COLO668 (cell line): Measurements from ENCODE around the gene P2RY2.

ENCODE experiments used
- DNase-seq: peaks from one replicate; lab custom pipeline; 2025; ENCODE audit not compliant: unreplicated experiment; lab: John Stamatoyannopoulos, UW

Gene P2RY2

DNA sequence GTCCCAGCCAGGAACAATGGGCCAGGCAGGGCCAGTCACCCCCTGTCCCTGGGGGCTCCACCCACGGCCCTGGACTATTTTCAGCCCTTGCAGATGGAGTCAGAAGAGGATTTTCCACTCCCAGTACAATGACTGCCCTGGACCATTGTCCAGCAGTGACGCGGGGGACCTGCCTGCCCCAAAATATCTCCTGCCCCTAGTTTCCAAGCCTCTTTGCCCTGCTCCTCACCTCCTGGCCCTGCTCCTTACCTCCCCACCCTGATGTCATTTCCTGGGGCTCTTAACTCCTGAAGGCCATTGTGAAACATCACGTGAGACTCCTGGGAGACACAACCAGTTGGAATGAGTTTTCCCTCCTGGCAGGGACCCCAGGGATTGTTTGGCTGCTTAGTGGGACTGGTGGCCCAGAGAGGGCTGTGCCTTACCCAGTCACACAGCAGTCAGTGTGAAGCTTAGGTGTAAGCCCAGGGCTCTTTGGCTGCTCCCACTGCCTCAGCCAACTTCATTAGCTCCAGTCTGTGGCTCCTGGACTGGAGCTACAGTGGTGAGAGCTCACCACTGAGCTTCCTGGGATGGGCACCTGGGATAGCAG lies 22.2 kb downstream of the P2RY2 start:
- no peak for DNase-seq

DNA sequence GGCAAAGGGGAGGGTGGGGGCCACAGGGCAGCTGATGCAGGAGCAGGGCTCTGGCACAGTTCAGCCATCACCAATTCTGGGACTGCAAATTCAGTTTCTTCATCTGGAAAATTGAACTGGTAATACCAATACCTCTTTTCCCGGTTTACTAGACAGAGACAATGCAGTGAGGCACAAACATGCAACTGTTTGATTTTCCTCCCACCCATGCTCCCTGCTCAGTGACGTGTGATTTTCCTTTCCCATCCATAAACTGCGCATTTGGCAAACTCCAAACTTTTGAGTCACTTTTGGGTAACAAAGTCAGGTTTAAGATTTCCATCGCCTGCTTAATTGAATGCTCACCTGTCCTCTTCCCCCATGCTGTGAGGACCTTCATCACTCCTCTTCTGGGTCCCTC lies 23.2 kb downstream of the P2RY2 start:
- no peak for DNase-seq

DNA sequence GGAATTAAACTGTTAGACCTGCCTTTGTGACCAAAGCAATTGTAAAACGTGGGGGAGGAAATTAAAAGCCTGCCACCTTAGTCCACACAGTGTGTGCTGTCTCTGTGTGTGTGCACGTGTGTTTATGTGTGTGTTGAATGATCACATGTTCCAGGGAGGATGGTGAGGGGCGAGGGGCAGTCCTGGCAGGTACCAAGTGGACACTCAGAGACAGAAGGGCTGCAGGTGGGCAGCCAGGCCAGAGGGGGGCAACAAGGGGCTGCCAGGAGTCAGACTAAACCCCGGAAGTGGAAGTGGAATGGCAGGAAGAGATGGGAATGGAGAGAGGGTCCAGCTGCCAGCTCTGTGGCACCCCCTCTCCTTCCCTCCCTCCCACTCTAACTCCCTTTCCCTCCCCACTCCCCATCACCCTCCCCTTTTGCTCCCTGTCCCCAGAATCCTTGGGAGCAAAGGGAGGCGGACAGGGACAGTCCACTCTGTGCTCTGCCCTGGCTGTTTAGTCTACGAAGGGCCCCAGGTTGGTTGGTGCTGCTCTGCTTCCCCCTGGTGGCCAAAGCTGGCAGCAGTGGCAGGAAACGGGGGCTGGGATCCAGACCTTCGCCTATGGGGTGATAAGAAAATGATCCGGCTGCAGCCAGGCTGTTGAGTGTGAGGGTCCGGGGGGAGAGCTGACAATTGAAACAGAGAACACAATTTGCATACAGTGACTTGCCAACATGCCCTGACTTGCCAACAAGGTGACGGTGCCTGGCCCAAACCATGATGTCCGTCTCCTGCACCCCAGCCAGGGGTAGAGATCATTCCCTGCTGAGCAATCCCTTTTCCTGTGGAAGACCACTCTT lies 24.4 kb downstream of the P2RY2 start:
- peak; percentile 48 for DNase-seq

DNA sequence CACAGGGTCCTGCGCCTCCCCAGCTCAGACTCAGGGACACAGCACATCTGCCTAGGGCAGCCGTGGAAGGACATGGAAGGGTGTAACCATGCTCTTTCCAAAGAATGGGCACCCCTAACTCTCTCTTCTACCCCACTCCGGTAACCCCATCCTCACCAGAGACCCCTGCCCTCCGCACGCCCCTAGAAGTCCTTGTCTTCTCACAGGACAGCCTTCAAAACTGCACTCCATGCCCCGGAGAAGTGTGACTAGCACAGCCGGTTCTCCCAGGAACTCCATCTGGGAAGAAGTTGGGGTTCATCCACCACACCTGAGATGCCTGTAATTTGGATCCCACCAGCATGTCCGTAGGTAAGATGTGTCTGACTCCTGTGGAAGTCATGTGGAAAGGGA lies 25.0 kb downstream of the P2RY2 start:
- DNase-seq, result no peak

DNA sequence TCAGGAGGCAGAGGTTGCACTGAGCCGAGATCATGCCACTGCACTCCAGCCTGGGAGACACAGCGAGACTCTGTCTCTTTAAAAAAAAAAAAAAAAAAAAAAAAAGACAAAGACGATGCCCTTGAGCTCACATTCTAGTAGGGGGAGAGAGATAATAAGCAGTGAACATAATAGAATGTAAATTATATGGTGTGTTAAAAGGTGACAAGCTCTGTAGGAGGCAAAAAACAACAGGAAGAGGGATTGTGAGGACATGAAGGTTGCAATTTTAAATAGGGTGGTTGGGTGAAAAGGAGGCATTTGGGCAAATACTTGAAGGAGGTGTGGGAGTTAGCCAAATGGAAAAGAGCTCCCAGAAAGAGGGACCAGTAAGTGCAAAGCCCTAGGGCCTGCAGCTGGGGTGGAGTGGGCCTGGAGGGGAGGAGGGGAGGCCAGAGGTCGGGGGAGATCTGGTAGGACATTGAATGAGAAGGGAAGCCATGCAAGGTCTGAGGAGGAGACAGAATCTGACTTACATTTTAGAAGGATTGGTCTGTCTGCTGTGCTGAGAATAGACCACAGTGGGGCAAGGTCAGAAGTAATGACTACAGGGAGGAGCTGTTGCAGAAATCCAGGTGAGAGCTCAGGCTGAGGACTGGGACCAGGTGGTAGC lies 26.6 kb downstream of the P2RY2 start:
- DNase-seq, result no peak

DNA sequence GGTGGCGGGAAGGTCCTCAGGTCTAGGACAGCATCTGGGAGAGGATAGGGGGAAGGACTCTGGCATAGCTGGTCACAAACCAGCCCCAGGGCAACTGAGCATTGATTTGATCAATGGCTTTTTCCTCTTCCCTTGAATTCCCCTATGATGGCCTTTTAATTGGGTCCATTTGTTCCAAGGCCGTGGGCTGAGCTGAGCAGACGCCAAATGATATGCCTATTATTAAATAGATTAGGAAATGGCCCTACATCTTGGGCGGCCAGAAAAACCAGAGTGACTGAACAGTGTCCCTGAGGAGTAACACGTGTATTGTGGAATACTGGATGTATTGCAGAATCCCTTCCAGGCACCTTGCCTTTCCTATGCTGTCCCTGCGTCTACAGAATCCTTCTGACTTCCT lies 27.4 kb downstream of the P2RY2 start:
- no peak for DNase-seq

DNA sequence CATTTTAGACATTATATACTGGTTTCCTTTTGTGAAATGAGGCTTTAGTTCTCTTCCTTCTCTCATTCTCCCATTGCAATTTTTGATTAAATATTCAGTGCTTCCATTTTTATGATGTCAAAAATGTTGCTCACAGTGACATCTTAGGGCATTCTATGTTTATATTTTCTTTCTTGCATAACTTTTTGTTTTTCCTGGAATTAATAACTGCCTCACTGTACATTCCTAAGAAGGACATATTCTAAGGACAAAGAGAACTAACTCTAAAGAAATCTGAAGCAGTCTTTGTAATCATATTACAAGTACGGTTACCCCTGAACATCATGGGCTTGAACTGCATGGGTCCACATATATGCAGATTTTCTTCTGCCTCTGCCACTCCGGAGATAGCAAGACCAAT lies 28.2 kb downstream of the P2RY2 start:
- no peak for DNase-seq

DNA sequence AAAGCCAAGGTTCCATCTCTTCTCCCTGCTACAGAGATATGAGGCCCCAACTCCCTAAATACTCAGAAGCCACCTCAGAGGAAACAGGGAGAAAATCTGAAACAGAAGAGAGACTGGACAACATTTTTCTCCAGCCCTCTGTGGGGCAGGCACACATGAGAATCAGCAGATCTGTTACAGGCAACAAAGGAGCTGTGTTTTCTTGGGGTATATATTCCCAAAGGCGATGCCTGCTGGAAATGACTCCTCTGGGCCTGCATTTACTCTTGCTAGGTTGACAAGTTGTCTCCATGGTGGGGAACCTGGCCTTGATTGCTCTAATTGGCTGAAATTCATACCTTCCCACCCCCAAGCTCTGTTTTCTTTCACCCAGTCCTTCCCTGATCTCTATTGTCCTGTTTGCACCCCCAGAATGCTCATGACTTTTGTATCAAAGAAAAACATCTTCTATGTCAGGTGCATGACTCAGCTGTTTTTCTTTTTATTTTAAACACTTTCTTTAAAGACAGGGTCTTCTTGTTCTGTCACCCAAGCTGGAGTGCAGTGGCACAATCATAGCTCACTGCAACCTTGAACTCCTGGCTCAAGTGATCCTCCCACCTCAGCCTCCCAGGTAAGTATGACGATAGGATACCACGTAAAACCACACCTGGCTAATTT lies 30.6 kb downstream of the P2RY2 start:
- DNase-seq, result no peak

DNA sequence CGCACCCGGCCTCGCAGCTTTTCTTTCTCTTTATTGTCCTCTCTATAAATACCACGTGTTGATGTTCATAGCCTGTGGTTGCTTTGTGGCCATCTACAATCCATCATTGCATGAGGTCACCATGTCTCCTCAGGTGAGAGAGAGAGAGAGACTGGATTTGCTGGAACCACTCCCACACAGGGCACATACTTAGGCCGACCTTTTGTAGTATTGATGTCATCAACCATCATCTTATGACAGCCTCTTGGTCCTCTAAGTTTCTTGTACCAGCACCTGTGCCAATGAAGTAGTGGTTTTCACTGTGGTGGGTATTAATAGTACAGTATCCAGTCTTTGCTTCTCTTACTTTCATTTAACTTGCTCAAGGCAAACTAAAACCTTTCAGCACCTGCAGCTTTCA lies 31.2 kb downstream of the P2RY2 start:
- DNase-seq, result no peak

DNA sequence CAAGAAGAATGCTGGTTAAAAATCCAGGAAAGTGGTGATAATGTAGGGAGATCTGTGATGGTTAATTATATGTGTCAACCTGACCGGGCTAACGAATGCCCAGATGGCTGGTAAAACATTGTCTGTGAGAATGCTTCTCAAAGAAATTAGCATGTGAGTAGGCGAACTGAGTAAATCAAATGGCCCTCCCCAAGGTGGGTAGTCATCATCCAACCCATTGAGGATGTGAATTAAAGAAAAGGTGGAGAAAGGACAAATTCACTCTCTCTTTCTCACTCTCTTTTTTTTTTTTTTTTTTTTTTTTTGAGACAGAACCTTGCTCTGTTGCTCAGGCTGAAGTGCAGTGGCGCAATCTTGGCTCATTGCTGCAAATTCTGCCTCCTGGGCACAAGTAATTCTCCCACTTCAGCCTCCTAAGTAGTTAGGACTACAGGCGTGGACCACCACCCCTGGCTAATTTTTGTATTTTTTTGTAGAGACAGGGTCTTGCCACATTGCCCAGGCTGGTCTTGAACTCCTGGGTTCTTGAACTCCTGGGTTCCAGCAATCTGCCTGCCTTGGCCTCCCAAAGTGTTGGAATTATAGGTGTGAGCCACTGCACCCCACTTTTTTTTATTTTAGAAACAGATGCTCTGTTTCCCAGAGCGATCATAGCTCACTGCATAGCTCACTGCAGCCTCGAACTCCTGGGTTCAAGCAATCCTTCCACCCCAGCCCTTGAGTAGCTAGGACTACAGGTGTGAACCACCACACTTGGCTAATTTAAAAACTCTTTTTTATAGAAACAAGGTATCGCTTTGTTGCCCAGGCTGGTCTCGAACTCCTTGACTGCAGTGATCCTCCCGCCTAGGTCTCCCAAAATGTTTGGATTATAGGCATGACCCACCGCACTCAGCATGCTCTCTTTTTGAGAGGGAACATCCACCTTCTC lies 32.0 kb downstream of the P2RY2 start:
- no peak for DNase-seq

DNA sequence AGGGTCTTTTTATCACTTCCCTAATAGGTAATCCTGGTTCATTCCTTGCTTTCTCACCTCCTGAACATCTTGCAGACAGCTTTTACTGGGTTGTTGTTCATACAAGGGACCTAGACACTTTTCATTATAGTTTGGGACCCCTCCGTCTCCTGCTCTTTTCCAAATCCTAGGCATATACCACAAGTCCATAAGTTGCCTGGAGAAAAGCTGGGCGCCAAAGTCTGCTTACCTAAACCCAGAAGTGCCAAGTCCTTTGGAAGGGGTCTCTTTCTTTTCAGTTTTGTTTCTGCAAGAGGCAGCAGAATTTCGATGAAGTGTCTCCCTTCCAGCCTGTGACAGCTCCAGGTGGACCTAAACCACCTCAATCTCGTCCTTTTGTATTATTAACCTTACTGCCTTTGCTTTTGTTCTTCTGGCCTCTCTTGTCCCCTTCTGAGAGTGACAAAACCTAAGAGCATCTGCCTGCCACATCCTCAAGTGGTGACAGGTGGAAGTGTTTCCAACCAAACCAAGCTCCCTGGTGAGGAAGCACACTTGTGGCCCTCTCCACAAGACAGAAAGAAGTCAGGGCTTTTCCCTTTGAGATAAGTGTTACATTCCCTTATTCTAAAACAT lies 34.6 kb downstream of the P2RY2 start:
- no peak for DNase-seq

DNA sequence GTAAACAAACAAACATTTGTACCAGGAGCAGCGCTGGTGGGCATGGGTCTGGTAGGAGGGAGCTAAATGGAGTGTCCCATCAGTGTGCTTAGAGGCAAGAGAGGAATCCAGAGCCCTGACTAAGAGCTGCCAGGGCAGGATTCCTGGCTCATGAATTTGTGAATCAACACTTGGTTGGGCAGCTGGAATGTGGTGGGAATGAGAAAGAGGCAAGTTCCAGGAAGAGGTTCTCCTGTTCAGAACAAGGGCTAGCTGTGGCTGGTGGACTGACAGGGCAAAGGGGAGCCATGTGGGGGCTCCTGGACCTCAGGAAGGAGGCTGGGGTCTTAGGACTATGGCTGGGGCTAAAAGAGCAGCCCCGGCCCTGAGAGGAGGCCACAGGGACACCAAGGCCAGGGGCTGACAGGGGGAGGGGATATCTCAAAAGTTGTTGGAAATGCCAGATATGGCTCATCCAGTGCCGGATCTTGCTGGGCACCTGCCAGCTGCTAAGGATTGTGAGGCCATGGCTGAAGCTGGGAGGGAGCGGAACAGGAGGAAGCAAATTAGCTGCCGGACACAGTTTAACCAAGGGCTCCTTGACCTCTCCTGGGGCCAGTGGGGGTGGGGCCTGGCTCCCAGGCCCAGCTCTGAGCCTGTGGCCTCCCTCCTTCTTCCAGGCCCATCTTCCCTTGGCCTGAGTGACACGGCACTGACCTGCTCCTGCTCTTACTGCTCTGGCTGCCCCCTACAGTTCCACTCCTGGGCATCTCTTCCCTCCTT lies 39.4 kb downstream of the P2RY2 start:
- DNase-seq, result no peak

DNA sequence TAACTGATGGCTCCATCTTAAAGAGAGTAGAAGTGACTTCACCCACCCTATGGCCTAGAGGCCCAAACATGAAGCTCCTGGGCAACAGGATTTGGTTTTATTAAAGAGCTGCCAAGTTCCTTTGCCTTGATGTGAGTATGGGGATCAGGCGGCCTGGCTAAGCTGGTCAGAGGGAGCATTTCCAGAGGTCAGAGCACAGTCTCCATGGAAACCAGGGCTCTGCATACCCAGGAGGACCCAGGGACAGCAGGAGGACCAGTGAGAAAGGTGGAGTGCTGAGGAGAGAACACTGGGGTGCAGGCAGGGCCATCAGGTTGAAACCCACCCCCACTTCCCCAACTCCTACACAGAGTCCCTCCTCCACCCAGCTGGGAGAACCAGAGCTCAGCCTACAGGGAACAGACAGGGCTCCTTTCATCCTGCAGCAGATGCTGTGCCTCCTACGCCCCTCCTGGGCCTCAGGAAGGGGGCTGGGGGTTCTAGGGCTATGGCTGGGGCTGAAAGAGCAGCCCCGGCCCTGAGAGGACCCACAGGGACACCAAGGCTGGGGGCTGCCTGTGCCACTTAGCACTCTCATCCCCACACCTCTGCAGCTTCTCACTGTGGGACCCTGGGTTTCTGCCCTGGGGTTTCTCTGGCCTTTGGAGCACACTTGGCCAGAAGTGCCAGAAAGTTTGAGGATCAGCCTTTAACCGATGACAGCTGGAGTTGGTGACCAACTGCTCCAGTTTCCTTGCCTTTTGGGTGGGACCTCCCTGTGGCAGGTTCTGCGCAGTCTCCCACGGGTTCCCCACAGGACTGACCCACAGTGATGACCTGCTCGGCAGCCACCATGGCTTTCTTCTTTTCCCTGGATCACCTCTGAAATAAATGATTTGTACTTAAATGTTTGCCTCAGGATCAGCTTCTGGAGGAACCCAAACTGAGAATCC lies 40.3 kb downstream of the P2RY2 start:
- DNase-seq, result no peak

DNA sequence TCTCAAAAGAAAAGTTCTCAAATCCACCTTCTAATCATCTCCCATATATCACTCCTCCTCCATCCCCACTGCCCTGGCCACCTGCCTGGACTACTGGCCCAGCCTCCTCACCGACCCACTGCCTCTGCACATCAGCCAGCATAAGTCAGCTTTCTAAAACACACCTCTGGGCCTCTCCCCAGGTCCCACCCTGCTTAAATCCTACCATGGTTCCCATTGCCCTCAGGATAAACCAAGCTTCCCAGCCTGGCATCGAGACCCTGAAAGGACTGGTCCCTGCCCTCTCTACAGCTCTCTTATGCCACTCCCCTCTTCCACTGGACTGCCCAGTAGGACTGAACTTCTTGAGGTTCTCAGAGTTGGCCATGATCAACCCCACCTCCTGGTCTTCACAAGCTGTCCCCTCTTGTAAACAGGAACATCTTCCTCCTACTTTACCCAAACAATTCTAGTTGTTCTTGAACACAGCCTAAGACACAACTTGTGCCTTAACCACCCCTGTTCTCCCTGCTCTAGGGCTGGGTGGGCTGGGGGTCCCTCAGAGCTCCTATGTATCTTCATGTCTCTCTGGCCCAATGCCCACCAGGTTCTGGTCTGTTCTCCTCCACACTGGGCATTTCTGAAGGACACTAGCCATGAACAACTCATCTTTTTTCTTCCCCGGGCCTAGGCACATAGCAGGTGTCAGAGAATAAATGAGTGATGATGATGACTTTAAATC lies 41.5 kb downstream of the P2RY2 start:
- DNase-seq, result no peak

DNA sequence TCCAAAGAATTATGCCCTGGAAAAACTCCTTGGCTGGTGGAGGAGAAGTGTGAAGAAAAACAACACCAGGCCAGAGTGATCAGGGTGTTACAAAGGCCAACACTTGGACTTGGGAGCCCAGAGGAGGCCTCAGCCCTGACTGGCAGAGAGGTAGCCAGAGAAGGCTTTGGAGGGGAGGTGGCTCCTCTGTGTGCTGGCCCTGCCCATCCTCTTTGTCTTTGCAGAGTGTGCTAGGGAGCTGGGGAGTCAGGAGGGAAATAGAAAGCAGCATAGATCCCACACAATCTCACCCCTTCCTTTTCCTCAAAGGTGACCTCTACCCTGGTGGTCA lies 42.0 kb downstream of the P2RY2 start:
- no peak for DNase-seq

DNA sequence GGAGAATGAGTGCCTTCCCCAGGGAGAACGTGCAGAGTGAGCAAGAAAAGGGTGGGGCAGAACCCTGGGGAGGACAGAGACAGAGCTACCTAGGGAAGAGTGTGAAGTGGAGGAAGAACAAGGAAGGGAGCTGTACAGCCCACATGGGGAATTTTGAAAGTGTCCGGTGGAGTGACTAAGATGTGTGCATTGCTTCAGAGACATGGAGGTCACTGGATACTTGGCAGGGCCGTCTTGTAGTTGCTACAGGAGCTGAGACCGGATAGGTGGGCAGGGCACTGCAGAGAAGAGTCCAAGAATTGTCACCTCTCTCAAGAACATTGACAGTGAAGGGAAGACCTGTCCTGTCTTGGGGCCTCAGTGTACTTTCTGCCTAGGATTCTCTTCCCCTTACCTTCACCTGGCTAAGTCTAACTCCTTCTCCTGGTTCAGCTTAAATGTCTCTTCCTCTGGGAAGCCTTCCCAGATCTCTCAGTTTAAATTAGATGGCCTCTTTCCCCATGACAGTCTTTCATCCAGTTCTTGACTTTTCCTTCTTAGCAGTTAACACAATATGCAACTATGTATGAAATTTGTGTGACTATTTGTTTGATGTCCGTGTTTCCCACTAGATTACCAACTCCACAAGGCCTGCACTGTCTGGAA lies 44.9 kb downstream of the P2RY2 start:
- no peak for DNase-seq

DNA sequence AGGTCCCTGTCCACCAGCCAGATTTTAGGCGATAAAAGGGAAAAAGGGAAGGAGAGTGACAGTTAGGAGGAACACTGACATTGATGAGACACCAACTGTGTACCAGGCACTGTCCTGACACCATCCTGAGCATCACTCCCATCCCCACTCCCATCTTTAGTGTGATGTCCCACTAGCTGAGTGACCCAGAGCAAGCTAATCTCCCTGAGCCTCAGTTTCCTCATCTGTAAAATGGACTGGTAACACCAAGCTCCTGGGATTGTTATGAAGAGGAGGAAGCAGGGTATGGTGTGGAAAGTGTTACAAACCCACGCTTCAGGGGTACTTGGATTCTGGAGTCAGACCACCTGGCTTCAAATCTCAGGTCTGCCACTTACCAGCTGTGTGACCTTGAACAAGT lies 45.6 kb downstream of the P2RY2 start:
- no peak for DNase-seq
